Fibroblast of villous mesenchyme (primary cell): ENCODE data around the gene KCNMA1. TPM values are rescaled to one million over a fixed set of nuclear protein-coding genes. Genes with fewer than 3 reads are reported as not detected.
"Not testable (repeated sequence)": the region's sequence is repeated elsewhere in the genome, so short reads cannot be mapped to it uniquely, and the experiment has no call there.

Source experiments
- DNase-seq: peaks from one replicate; pipeline ENCODE4 v3.0.0-alpha.2; 2010; ENCODE audit warnings: low read depth
- H3K4me3 ChIP-seq: 2 replicates; pipeline ENCODE4 v1.5.1; 2011; ENCODE audit warnings: low read depth, mild to moderate bottlenecking, low read length
- total RNA-seq: library from RNA; depleted of rRNA; stranded (reverse); fragments of >200 nt; gene quantifications from 2 replicates; pipeline ENCODE4 v1.2.3, GENCODE V29; 2012
- TF ChIP-seq, protein P1 (sequence below): IDR thresholded peaks from 2 replicates; pipeline ENCODE4 v1.5.1; 2012; ENCODE audit warnings: low read depth, mild to moderate bottlenecking, low read length; ENCODE audit not compliant: insufficient read depth

The KCNMA1 gene
- total RNA-seq, 1 donor = 36.7 TPM

DNA sequence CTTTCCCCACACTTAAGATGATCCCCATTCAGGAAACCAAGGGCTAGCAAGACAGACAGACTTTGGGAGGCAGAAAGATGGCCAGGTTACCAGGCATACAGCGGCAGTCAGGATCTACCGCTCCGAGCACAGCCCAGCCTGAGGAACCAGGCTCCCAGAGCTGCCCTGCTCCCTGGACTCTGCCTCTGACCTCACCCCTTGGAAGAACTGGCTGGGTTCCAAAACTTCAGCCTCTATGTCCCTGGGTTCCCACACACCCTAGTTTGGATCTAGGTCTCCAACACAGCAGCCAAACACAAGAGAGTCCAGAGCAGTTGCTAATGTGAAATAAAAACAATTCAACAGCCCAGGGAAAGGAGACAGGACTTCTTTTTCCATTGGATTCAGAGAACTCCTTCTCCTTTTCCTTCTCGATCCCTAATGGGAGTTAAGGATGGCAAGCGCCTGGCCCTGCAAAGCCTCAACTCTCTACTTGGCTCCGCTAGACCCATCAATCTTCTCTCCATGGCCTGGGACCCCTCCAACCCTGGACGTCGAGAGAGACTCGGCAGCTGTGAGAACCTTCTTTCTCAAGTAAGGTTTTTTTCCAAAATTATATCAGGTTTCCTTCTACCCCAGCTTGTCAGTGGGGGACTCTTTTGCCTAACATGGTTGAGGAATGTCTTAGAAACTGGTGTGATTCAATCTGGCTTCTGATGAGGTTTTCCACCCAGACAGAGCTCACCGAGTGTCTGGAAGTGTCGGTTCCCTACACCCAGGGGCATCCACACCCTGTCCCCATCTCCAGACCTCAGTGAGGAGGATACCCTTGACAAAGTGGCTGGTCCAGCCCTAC, 219.6 kb downstream of the KCNMA1 start:
- H3K4me3 ChIP-seq = no peak overlapping the region
- TF ChIP-seq, protein P1, sequence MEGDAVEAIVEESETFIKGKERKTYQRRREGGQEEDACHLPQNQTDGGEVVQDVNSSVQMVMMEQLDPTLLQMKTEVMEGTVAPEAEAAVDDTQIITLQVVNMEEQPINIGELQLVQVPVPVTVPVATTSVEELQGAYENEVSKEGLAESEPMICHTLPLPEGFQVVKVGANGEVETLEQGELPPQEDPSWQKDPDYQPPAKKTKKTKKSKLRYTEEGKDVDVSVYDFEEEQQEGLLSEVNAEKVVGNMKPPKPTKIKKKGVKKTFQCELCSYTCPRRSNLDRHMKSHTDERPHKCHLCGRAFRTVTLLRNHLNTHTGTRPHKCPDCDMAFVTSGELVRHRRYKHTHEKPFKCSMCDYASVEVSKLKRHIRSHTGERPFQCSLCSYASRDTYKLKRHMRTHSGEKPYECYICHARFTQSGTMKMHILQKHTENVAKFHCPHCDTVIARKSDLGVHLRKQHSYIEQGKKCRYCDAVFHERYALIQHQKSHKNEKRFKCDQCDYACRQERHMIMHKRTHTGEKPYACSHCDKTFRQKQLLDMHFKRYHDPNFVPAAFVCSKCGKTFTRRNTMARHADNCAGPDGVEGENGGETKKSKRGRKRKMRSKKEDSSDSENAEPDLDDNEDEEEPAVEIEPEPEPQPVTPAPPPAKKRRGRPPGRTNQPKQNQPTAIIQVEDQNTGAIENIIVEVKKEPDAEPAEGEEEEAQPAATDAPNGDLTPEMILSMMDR = no peak
- DNase-seq = no peak

DNA sequence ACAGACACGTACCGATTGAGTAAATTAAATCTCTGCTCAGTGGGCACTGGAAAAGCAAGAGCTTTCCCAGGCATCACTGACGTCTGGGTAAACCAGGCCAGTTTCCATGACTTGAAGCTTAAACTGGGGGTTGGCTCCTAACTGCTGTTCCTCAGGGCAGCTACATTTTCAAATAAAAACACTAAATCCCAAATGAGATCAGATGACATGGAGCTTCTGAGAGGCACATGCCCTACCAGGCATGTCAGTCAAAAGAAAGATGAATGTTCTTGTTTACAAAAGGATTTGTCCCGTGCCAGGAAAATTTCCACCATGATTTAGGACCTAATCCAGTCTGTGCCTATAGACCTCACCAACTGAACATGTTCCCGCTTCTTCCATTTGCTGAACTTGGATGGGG, 220.2 kb downstream of the KCNMA1 start:
- TF ChIP-seq, protein P1 = no peak
- no peak overlapping the region for H3K4me3 ChIP-seq
- DNase-seq = no peak

DNA sequence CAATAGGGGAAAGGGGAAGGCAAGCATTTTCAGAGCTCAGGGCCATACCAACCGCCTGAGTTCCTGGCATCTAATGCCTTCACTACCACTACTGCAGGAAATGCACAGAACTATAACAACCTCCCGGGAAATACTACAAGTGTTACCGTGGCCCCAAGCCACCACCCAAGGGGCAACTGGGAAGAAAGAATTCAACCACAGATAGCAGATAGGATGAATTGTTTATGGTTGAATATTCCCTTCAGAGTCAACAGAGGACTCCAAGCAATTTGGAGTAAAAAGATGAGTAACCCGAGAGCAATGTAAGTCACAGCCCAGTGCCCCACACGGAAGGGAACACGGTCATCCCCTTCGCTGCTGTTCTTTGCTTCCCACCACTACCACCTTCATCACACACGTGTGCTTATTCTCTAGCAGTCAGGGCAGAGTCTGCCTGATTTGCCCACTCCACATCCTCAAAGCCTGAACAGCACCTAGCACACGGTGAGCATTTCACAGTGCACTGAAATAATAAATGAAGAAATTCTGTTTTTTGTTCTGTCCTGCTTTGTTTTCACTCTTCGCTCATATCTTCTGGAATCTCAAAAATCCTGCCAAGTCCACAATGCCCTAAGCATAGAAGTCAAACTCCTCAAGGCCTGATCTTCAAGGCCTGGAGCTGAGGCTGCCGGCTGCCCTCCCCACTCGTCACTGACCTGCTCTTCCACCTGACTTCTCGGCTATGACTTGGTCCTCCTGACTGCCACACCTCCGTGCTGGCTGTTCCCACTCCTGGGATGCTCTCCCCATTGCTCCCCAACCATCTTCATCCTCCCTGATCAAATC, 221.1 kb downstream of the KCNMA1 start:
- peak; percentile 76 for DNase-seq
- no peak overlapping the region for H3K4me3 ChIP-seq
- TF ChIP-seq, protein P1 = no peak

DNA sequence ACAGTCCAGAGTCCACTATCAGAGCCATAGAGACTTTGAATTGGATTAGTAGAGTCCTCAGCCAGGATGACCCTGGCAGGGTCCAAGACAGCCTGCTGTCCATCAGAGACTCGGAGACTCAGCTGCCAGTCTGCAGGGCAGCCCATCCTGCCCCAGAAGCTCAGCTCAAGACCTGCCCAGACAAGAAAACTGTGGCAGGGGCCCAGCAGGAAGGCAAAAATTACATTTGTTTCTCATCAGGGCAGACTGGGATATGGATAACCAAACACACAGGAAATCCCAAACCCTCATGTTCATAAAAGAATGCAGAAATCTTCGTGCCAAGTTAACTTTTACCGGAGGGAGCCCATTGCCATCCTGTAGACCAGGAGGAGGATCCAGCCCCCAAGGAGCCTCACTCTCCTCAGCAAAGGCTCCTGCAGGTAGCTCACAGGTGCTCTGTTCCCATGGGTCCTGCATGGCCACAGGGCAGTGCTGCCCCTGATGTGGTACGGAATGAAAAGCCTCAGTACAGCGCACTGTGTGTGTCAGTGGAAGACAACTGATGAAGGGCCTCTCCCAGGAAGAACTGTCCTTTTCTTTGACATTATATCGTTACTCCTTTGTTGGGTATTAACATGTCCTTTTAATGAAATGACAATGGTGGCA, 222.2 kb downstream of the KCNMA1 start:
- DNase-seq = no peak

DNA sequence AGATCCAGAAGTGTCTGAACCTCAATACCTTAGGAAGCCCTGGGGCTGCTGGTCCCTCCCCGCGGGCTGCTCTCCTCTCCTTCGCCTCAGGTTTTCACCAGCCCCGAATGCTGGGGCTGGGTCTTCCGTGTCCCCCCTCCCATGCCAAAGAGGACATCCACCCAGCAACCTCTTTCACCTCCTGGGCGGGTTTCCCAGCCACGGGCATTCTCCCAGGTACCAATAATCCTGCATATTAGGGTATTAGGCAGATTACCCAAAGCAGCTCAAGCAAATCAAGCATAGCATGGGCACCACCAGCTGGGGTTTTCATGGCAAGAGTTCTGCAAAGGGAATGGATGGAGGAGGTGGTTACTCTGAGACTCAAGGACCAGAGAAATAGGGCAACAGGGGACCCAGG, 224.4 kb downstream of the KCNMA1 start:
- TF ChIP-seq, protein P1 = no peak
- no peak overlapping the region for H3K4me3 ChIP-seq
- DNase-seq = no peak

More for the DNA sequence above, 222.2 kb downstream of the KCNMA1 start:
- TF ChIP-seq, protein P1 = no peak
- no peak overlapping the region for H3K4me3 ChIP-seq

DNA sequence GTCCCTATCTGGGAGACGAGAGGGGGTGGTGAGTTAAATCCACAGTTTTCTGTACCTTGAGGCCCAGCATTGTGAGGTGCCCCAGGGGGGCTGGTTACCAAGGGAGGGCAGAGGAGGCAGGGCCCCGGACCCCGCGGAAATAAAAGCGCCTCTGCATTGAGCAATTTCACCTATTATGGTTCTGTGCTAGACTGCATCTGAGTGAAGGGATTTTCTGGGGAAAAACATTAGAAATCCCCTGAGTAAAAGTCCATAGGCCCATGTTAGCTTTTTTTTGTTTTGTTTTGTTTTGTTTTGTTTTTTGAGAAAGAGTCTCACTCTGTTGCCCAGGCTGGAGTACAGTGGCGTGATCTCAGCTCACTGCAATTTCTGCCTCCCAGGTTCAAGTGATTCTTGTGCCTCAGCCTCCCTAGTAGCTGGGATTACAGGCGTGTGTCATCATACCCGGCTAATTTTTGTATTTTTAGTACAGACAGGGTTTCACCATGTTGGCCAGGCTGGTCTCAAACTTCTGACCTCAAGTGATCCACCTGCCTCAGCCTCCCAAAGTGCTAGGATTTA, 225.0 kb downstream of the KCNMA1 start:
- not testable (repeated sequence) for H3K4me3 ChIP-seq, DNase-seq
